HCT116 (cell line): ENCODE data around the gene THAP3. TPM values are rescaled to one million over a fixed set of nuclear protein-coding genes. Genes with fewer than 3 reads are reported as not detected.

Source experiments
- ATAC-seq: fragments of 200-7000 bp; cut with Tn5 transposase; 2 replicates; pipeline ENCODE4 v1.9.1; 2020; ENCODE audit warnings: mild to moderate bottlenecking, moderate library complexity
- BruUV-seq: library from RNA; stranded (reverse); fragments of 400-500 nt; replicated peaks from 2 replicates; lab custom pipeline; 2021; lab: Mats Ljungman, UMichigan
- CTCF ChIA-PET: fragments of 300-600 bp; sonication (Branson Sonifier 250); formaldehyde crosslinking; loops from one replicate; lab custom pipeline; 2021; ENCODE audit warnings: antibody characterized with exemption; lab: Charles Lee
- POLR2A ChIA-PET: fragments of 300-600, 350-600 bp; sonication (Branson Sonifier 250); formaldehyde crosslinking; loops from one replicate; lab custom pipeline; 2021; ENCODE audit warnings: antibody characterized with exemption; lab: Charles Lee
- RAD21 ChIA-PET, 2 experiments: fragments of 300-600 bp; sonication (Branson Sonifier 250); formaldehyde crosslinking; loops; one replicate each; lab custom pipeline; 2023; ENCODE audit warnings: low total read pairs in 2 of 2; ENCODE audit not compliant: uncharacterized antibody in 2 of 2, unreplicated experiment in 2 of 2, low non-redundant PET in 1 of 2; lab: Charles Lee
- DNase-seq: peaks from one replicate; pipeline ENCODE4 v3.0.0-alpha.2; 2010; ENCODE audit warnings: low read depth, low spot score
- H2AFZ ChIP-seq: fragments of 200-600 bp; shearing (Covaris generic), sonication (generic); 2 replicates; pipeline ENCODE4 v1.6.1; 2017; ENCODE audit warnings: low read depth, mixed run types, mixed read lengths, antibody characterized with exemption, low read length; ENCODE audit not compliant: poor library complexity, severe bottlenecking
- H3K27ac ChIP-seq: 2 replicates; pipeline ENCODE4 v1.5.1; 2012; ENCODE audit warnings: low read depth, low read length
- H3K27me3 ChIP-seq: fragments of 200-600 bp; sonication (generic); 2 replicates; pipeline ENCODE4 v1.6.1; 2016; ENCODE audit warnings: mixed run types, low read length, mixed read lengths; ENCODE audit not compliant: insufficient read depth
- H3K36me3 ChIP-seq, 2 experiments: fragments of 200-500 bp in 1 of 2; fragments of 200-600 bp in 1 of 2; sonication (Bioruptor generic) in 1 of 2; sonication (generic) in 1 of 2; 2 replicates each; pipeline versions ENCODE4 v1.5.1 to v1.6.1; 2014 to 2016; ENCODE audit warnings: low read length in 2 of 2, inconsistent platforms in 1 of 2, mixed read lengths in 1 of 2, mixed run types in 1 of 2; ENCODE audit not compliant: insufficient read depth in 2 of 2, control insufficient read depth in 1 of 2
- H3K4me1 ChIP-seq, 2 experiments: fragments of 200-600 bp in 1 of 2; sonication (generic) in 1 of 2; 2 replicates each; pipeline versions ENCODE4 v1.5.1 to v1.6.1; 2012 to 2017; ENCODE audit warnings: low read length in 2 of 2, inconsistent platforms in 1 of 2, mild to moderate bottlenecking in 1 of 2, mixed read lengths in 1 of 2, mixed run types in 1 of 2, moderate library complexity in 1 of 2; ENCODE audit not compliant: insufficient read depth in 2 of 2, control insufficient read depth in 1 of 2
- H3K4me2 ChIP-seq: fragments of 200-600 bp; sonication (generic); 2 replicates; pipeline ENCODE4 v1.6.1; 2017; ENCODE audit warnings: mixed run types, low read length, mixed read lengths
- H3K4me3 ChIP-seq, 2 experiments: fragments of 200-600 bp in 1 of 2; sonication (generic) in 1 of 2; replicated peaks in 1 of 2; 2 replicates each; pipeline ENCODE4 v1.5.1; 2011 to 2016; ENCODE audit warnings: low read length in 2 of 2, control low read depth in 1 of 2, low read depth in 1 of 2, mild to moderate bottlenecking in 1 of 2, mixed read lengths in 1 of 2, mixed run types in 1 of 2
- H3K79me2 ChIP-seq: fragments of 200-600 bp; sonication (generic); 2 replicates; pipeline ENCODE4 v1.6.1; 2017; ENCODE audit warnings: mild to moderate bottlenecking, mixed run types, low read length, moderate library complexity, mixed read lengths; ENCODE audit not compliant: insufficient read depth
- H3K9ac ChIP-seq: fragments of 200-600 bp; sonication (generic); 2 replicates; pipeline ENCODE4 v1.6.1; 2016; ENCODE audit warnings: low read length, mixed read lengths
- H3K9me2 ChIP-seq: fragments of 200-600 bp; sonication (generic), shearing (Covaris generic); 2 replicates; pipeline ENCODE4 v1.6.1; 2017; ENCODE audit warnings: mixed run types, mild to moderate bottlenecking, moderate library complexity; ENCODE audit not compliant: insufficient read depth
- H3K9me3 ChIP-seq, 2 experiments: fragments of 200-500 bp in 1 of 2; fragments of 200-600 bp in 1 of 2; sonication (Bioruptor generic) in 1 of 2; sonication (generic) in 1 of 2; 2 replicates each; pipeline ENCODE4 v1.6.1; 2014 to 2017; ENCODE audit warnings: low read length in 2 of 2, mixed read lengths in 2 of 2, inconsistent platforms in 1 of 2, low read depth in 1 of 2, mild to moderate bottlenecking in 1 of 2, mixed run types in 1 of 2, moderate library complexity in 1 of 2; ENCODE audit not compliant: control insufficient read depth in 1 of 2, insufficient read depth in 1 of 2
- H4K20me1 ChIP-seq: fragments of 200-600 bp; sonication (generic), shearing (Covaris generic); 2 replicates; pipeline ENCODE4 v1.6.1; 2017; ENCODE audit warnings: mixed run types, mild to moderate bottlenecking, moderate library complexity; ENCODE audit not compliant: insufficient read depth
- CEBPB ChIP-seq: IDR thresholded peaks from 2 replicates; pipeline ENCODE4 v1.6.1; 2012; ENCODE audit warnings: low read depth
- EGR1 ChIP-seq: IDR thresholded peaks from 2 replicates; pipeline ENCODE4 v1.6.1; 2012; ENCODE audit warnings: low read depth
- ELF1 ChIP-seq: IDR thresholded peaks from 2 replicates; pipeline ENCODE4 v1.6.1; 2012; ENCODE audit warnings: low read depth, borderline replicate concordance
- EZH2phosphoT487 ChIP-seq: fragments of 200-600 bp; IDR thresholded peaks from 2 replicates; pipeline ENCODE4 v1.6.1; 2018; ENCODE audit warnings: antibody characterized with exemption, borderline replicate concordance
- FOSL1 ChIP-seq: IDR thresholded peaks from 2 replicates; pipeline ENCODE4 v1.6.1; 2012; ENCODE audit warnings: low read depth
- POLR2AphosphoS5 ChIP-seq: IDR thresholded peaks from 2 replicates; pipeline ENCODE4 v1.6.1; 2011; ENCODE audit warnings: mild to moderate bottlenecking, low read depth, low read length, moderate library complexity
- RAD21 ChIP-seq: IDR thresholded peaks from 2 replicates; pipeline ENCODE4 v1.6.1; 2012; ENCODE audit warnings: low read depth, mild to moderate bottlenecking
- SP1 ChIP-seq: IDR thresholded peaks from 2 replicates; pipeline ENCODE4 v1.6.1; 2012; ENCODE audit warnings: low read depth
- SRF ChIP-seq: IDR thresholded peaks from 2 replicates; pipeline ENCODE4 v1.6.1; 2012; ENCODE audit warnings: low read depth
- TCF7L2 ChIP-seq: IDR thresholded peaks from 2 replicates; pipeline ENCODE4 v1.7.0; 2011; ENCODE audit warnings: borderline replicate concordance, inconsistent platforms; ENCODE audit not compliant: insufficient read depth, insufficient read length; ENCODE audit errors: extremely low read depth
- YY1 ChIP-seq: IDR thresholded peaks from 2 replicates; pipeline ENCODE4 v1.6.1; 2011; ENCODE audit warnings: low read length, low read depth, moderate library complexity, mild to moderate bottlenecking; ENCODE audit not compliant: insufficient replicate concordance; ENCODE audit errors: extremely low read depth
- ZFX ChIP-seq: fragments of 450-650 bp; IDR thresholded peaks from 2 replicates; pipeline ENCODE4 v1.6.1; 2017
- ZNF274 ChIP-seq: fragments of 200-500 bp; sonication (Bioruptor generic); IDR thresholded peaks from 2 replicates; pipeline ENCODE4 v1.6.1; 2014; ENCODE audit warnings: mild to moderate bottlenecking, low read depth, low read length, inconsistent platforms
- intact Hi-C: fragments of 100-400 bp; cut with micrococcal nuclease; formaldehyde crosslinking; loops from 2 replicates; pipeline ENCODE4 v1.10.0; 2022
- total RNA-seq: library from RNA; stranded (reverse); gene quantifications from one replicate; pipeline ENCODE4 v1.2.1, GENCODE V29; 2021; ENCODE audit not compliant: unreplicated experiment
- TF ChIP-seq, protein P1 (sequence below), 3 experiments: fragments of 200-600 bp in 1 of 3; sonication (generic) in 1 of 3; IDR thresholded peaks in 2 of 3; conservative IDR thresholded peaks in 1 of 3; 2 replicates each; pipeline ENCODE4 v1.5.1; 2012 to 2017; ENCODE audit warnings: low read depth in 2 of 3, low read length in 2 of 3, antibody characterized with exemption in 1 of 3, borderline replicate concordance in 1 of 3, control low read depth in 1 of 3, mild to moderate bottlenecking in 1 of 3, mixed read lengths in 1 of 3, mixed run types in 1 of 3, moderate library complexity in 1 of 3; ENCODE audit not compliant: insufficient read depth in 1 of 3
- TF ChIP-seq, protein P2 (sequence below): IDR thresholded peaks from 2 replicates; pipeline ENCODE4 v1.6.1; 2012

THAP3 gene
- total RNA-seq, 1 experiment from 2014 or later: 23.1 TPM

DNA sequence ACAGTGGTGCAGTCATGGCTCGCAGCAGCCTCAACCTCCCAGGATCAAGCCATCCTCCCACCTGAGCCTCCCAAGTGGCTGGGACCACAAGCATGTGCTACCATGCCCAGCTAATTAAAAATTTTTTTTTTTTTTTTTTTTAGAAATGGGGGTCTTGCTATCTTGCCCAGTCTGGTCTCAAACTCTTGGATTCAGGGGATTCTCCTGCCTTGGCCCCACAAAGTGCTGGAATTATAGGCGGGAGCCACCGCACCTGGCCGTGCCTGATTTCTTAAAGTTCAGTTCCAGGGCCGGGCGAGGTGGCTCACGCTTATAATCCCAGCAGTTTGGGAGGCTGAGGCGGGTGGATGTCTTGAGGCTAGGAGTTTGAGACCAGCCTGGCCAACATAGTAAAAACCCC, 6.4 kb downstream of the THAP3 start:
- no peak overlapping the region for H3K4me2 ChIP-seq
- no peaks in the 10 kb centered on the region for H4K20me1 ChIP-seq
- ChIA-PET CTCF (no interaction called here), RAD21 (no interaction called here), POLR2A (interaction anchor here (0.6 kb wide), 1 partner anchor 29 kb away, joined by 4 read pairs; the partner anchor contains the start of gene KLHL21)
- H3K27ac ChIP-seq: no peak overlapping the region
- DNase-seq (no peak), ATAC-seq (no peak)
- H2AFZ ChIP-seq: no peak overlapping the region
- peaks cover 20% of the 10 kb centered on the region for H3K79me2 ChIP-seq
- no TSS peak for BruUV-seq
- H3K27me3 ChIP-seq: no peaks in the 10 kb centered on the region
- no peak overlapping the region for H3K4me3 ChIP-seq
- peaks cover 18 to 24% of the 10 kb centered on the region in 2 experiments; a peak in 3 of 4 replicates for H3K36me3 ChIP-seq
- intact Hi-C loops: no loop called here
- H3K9ac ChIP-seq: no peak overlapping the region
- H3K4me1 ChIP-seq: peaks cover 0 to 4% of the 10 kb centered on the region in 2 experiments; a peak in 2 of 4 replicates
- no peaks in the 10 kb centered on the region for H3K9me3 ChIP-seq
- H3K9me2 ChIP-seq: no peaks in the 10 kb centered on the region
- TF ChIP-seq FOSL1 (no peak), EZH2phosphoT487 (no peak), ZFX (no peak), RAD21 (no peak), ZNF274 (no peak), EGR1 (no peak), ELF1 (no peak)

DNA sequence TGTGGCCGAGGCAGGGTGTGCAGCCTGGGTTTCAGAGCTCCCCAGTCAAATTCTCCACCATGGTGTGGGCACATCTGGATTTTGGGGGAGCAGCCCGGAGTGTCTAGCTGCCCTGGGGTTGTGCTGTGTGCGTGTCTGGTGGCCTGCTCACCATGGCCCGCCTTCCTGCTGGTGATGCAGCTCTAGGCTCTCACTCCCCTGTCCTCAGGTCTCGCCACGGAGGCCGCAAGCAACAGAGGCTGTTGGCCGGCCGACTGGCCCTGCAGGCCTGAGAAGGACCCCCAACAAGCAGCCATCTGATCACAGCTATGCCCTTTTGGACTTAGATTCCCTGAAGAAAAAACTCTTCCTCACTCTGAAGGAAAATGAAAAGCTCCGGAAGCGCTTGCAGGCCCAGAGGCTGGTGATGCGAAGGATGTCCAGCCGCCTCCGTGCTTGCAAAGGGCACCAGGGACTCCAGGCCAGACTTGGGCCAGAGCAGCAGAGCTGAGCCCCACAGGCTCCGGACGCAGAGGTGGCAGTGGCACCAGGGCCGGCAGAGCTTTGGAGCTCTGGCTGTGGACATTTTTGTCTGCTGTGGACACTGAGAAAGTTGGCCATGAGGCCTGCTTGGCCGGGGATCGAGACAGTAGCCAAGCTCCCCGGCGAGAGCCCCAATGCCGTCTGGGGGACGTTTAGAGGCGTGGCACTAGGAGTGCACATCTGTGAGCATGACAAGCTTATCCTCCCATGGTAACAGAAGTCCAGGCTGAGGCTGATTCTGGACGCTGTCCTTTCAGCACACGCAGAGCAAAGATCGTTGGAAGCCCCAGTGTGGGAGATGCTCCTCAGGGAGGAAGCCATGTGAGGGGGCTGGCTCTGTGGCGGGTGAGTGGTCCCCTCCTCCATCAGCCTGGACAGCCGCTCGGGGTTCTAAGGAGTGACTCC, 8.2 kb downstream of the THAP3 start:
- H3K9ac ChIP-seq: no peak overlapping the region
- H3K27me3 ChIP-seq: no peaks in the 10 kb centered on the region
- H3K4me3 ChIP-seq: no peak overlapping the region
- RAD21 ChIA-PET: no interaction called here
- no TSS peak for BruUV-seq
- H3K4me2 ChIP-seq: no peak overlapping the region
- peaks cover 22 to 32% of the 10 kb centered on the region in 2 experiments; a peak in 3 of 4 replicates for H3K36me3 ChIP-seq
- DNase-seq: no peak
- ATAC-seq: no peak
- intact Hi-C loops: no loop called here
- POLR2A ChIA-PET: no interaction called here
- no peaks in the 10 kb centered on the region for H3K4me1 ChIP-seq
- no peaks in the 10 kb centered on the region for H3K9me2 ChIP-seq
- H4K20me1 ChIP-seq: no peaks in the 10 kb centered on the region
- no peak overlapping the region; the same call in 1 of the 2 replicates for H3K27ac ChIP-seq
- H3K79me2 ChIP-seq: peaks cover 2% of the 10 kb centered on the region; the same call in 1 of the 2 replicates
- H2AFZ ChIP-seq: no peak overlapping the region
- H3K9me3 ChIP-seq: no peaks in the 10 kb centered on the region
- CTCF ChIA-PET: interaction anchor here (1.3 kb wide), 1 partner anchor 160 kb away, joined by 3 read pairs; no protein-coding TSS in a partner anchor
- TF ChIP-seq TCF7L2 (no peak), POLR2AphosphoS5 (no peak), YY1 (no peak), SP1 (no peak), CEBPB (no peak), SRF (no peak), RAD21 (no peak), ELF1 (no peak), FOSL1 (no peak), ZNF274 (no peak)
- TF ChIP-seq, protein P1, sequence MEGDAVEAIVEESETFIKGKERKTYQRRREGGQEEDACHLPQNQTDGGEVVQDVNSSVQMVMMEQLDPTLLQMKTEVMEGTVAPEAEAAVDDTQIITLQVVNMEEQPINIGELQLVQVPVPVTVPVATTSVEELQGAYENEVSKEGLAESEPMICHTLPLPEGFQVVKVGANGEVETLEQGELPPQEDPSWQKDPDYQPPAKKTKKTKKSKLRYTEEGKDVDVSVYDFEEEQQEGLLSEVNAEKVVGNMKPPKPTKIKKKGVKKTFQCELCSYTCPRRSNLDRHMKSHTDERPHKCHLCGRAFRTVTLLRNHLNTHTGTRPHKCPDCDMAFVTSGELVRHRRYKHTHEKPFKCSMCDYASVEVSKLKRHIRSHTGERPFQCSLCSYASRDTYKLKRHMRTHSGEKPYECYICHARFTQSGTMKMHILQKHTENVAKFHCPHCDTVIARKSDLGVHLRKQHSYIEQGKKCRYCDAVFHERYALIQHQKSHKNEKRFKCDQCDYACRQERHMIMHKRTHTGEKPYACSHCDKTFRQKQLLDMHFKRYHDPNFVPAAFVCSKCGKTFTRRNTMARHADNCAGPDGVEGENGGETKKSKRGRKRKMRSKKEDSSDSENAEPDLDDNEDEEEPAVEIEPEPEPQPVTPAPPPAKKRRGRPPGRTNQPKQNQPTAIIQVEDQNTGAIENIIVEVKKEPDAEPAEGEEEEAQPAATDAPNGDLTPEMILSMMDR (IDR thresholded peaks at IDR 0.05 in 2 of 3, conservative IDR thresholded peaks at IDR 0.05 in 1 of 3; ENCODE audit: borderline replicate concordance in 1 of 3, insufficient read depth in 1 of 3, low read depth in 2 of 3, low read length in 2 of 3): no peak
- TF ChIP-seq, protein P2, sequence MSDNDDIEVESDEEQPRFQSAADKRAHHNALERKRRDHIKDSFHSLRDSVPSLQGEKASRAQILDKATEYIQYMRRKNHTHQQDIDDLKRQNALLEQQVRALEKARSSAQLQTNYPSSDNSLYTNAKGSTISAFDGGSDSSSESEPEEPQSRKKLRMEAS: no peak
